GM18520 (cell line): ENCODE results near the gene SPG11.
"Not testable (repeated sequence)": the region's sequence is repeated elsewhere in the genome, so short reads cannot be mapped to it uniquely, and the experiment has no call there.

Experiments used
- ATAC-seq: cut with Tn5 transposase; IDR thresholded peaks from one replicate; pipeline ENCODE4 v1.9.1; 2021; ENCODE audit not compliant: unreplicated experiment

SPG11 gene, protein sequence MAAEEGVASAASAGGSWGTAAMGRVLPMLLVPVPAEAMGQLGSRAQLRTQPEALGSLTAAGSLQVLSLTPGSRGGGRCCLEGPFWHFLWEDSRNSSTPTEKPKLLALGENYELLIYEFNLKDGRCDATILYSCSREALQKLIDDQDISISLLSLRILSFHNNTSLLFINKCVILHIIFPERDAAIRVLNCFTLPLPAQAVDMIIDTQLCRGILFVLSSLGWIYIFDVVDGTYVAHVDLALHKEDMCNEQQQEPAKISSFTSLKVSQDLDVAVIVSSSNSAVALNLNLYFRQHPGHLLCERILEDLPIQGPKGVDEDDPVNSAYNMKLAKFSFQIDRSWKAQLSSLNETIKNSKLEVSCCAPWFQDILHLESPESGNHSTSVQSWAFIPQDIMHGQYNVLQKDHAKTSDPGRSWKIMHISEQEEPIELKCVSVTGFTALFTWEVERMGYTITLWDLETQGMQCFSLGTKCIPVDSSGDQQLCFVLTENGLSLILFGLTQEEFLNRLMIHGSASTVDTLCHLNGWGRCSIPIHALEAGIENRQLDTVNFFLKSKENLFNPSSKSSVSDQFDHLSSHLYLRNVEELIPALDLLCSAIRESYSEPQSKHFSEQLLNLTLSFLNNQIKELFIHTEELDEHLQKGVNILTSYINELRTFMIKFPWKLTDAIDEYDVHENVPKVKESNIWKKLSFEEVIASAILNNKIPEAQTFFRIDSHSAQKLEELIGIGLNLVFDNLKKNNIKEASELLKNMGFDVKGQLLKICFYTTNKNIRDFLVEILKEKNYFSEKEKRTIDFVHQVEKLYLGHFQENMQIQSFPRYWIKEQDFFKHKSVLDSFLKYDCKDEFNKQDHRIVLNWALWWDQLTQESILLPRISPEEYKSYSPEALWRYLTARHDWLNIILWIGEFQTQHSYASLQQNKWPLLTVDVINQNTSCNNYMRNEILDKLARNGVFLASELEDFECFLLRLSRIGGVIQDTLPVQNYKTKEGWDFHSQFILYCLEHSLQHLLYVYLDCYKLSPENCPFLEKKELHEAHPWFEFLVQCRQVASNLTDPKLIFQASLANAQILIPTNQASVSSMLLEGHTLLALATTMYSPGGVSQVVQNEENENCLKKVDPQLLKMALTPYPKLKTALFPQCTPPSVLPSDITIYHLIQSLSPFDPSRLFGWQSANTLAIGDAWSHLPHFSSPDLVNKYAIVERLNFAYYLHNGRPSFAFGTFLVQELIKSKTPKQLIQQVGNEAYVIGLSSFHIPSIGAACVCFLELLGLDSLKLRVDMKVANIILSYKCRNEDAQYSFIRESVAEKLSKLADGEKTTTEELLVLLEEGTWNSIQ (N-terminal part only)

GRCh38 chr15:44663410-44664308, at the start of gene SPG11:
SPG11 (minus strand) TSS chr15:44663662; CDS start chr15:44663647, 15 bp downstream.
- ATAC-seq, result peak; percentile 65

- no peak for ATAC-seq
Observed at GRCh38 chr15:44712346-44713005, 49.0 kb upstream of the SPG11 start.

GRCh38 chr15:44711743-44712345, 48.4 kb upstream of the SPG11 start:
- ATAC-seq, result no peak

GRCh38 chr15:44711096-44711742, 47.8 kb upstream of the SPG11 start, which contains the start of the genes B2M and PATL2:
B2M (plus strand) TSS chr15:44711517; CDS start chr15:44711547, 30 bp downstream.
PATL2 (minus strand) TSS chr15:44711323; CDS start chr15:44676490, 34,833 bp downstream.
- ATAC-seq, result peak; percentile 83

- ATAC-seq, result no peak
Observed at GRCh38 chr15:44710236-44711095, 47.0 kb upstream of the SPG11 start.

- ATAC-seq, result no peak
Observed at GRCh38 chr15:44706946-44707636, 43.6 kb upstream of the SPG11 start.

DNA sequence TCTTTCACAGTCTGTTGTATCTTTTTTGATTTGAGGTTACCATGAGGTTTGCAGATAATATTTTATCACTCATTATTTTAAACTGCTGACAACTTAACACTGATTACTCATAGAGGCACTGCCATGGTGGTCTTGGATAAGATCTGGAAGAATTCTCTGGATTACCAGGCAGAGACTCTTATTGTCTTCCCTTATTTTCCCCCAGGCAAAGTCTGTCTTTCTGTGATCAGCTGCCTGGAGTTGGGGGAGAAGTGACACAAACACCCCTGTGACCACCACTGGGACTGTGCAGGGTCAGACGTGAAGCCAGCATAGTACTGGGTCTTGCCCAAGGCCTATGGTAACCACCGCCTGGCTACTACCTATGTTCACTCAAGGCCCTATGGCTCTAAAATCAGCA, 42.9 kb upstream of the SPG11 start:
- ATAC-seq, result no peak

- no peak for ATAC-seq
Observed at GRCh38 chr15:44705986-44706385, 42.5 kb upstream of the SPG11 start.

DNA sequence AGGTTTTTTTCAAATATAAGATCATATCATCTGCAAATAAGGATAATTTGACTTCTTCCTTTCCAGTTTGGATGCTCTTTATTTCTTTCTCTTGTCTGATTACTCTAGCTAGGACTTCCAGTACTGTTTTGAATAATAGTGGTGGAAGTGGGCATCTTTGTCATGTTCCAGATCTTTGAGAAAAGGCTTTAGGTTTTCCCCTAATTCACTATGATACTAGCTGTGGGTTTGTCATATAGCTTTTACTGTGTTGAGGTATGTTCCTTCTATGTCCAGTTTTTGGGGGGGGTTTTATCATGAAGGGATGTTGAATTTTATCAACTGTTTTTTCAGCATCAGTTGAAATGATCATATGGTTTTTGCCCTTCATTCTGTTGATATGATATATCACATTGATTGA, 37.2 kb upstream of the SPG11 start:
- not testable (repeated sequence) for ATAC-seq

GRCh38 chr15:44698641-44699040, 35.2 kb upstream of the SPG11 start:
- ATAC-seq, result no peak

GRCh38 chr15:44697014-44697413, 33.6 kb upstream of the SPG11 start:
- no peak for ATAC-seq

- ATAC-seq, result no peak
Observed at GRCh38 chr15:44695294-44695693, 31.8 kb upstream of the SPG11 start.

GRCh38 chr15:44694416-44694815, 31.0 kb upstream of the SPG11 start:
- no peak for ATAC-seq

DNA sequence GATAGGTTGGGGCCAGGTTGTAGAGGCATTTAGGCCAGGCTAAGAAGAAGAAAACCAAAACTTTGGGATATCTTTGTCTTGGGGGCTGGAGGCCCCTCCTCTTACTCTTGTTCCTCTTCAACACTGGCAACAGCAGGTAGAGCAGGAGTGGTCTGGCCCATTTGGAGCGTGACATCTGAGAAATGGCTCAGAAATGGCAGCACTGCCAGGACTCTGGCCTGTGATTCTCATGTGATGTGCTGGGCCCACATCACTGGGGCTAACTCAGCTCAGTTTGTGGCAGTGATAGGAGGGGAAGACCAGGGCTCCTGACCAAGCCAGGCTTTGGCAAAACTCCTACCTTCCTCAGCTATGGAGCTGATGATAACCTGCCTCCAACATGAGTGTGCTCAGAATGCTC, 29.2 kb upstream of the SPG11 start:
- ATAC-seq, result no peak

- not testable (repeated sequence) for ATAC-seq
Observed at GRCh38 chr15:44690245-44690644, 26.8 kb upstream of the SPG11 start.

- not testable (repeated sequence) for ATAC-seq
Observed at GRCh38 chr15:44689318-44689717, 25.9 kb upstream of the SPG11 start.
